HepG2 (cell line): Measurements from ENCODE around the gene SNX4. TPM values are rescaled to one million over a fixed set of nuclear protein-coding genes. Genes with fewer than 3 reads are reported as not detected.

ENCODE experiments used
- EEA1 ChIP-seq: sonication (generic); formaldehyde crosslinking; IDR thresholded peaks from 2 replicates; pipeline ENCODE4 v1.5.1; 2020; ENCODE audit warnings: mild to moderate bottlenecking, missing genetic modification reagents, borderline replicate concordance
- FOXA1 ChIP-seq, 2 experiments: fragments of 450-650 bp in 1 of 2; sonication (generic) in 1 of 2; formaldehyde crosslinking in 1 of 2; IDR thresholded peaks; 2 replicates each; pipeline versions ENCODE4 v1.4.0 to v1.6.1; 2016 to 2020; ENCODE audit warnings: missing genetic modification reagents in 1 of 2
- HNF4G ChIP-seq, 2 experiments: sonication (generic) in 1 of 2; formaldehyde crosslinking in 1 of 2; IDR thresholded peaks; 2 replicates each; pipeline versions ENCODE4 v1.4.0 to v1.6.1; 2011 to 2020; ENCODE audit warnings: borderline replicate concordance in 2 of 2, low read depth in 2 of 2, mild to moderate bottlenecking in 2 of 2, low read length in 1 of 2, missing genetic modification reagents in 1 of 2, moderate library complexity in 1 of 2
- ISL2 ChIP-seq: sonication (generic); formaldehyde crosslinking; IDR thresholded peaks from 2 replicates; pipeline ENCODE4 v1.5.0; 2020; ENCODE audit warnings: missing genetic modification reagents
- LBX2 ChIP-seq: sonication (generic); formaldehyde crosslinking; IDR thresholded peaks from 2 replicates; pipeline ENCODE4 v1.5.0; 2020; ENCODE audit warnings: missing genetic modification reagents, mild to moderate bottlenecking, borderline replicate concordance
- RAD21 ChIP-seq: fragments of 450-650 bp; formaldehyde crosslinking; IDR thresholded peaks from 2 replicates; pipeline ENCODE4 v1.5.0; 2020; ENCODE audit warnings: mild to moderate bottlenecking
- RFX3 ChIP-seq: IDR thresholded peaks from 2 replicates; pipeline ENCODE4 v1.6.1; 2016; ENCODE audit warnings: missing biosample characterization, missing genetic modification reagents
- SMC3 ChIP-seq: IDR thresholded peaks from 2 replicates; pipeline ENCODE4 v1.6.1; 2011; ENCODE audit warnings: low read length, improper control_type of control experiment
- SMYD3 ChIP-seq: sonication (generic); formaldehyde crosslinking; IDR thresholded peaks from 2 replicates; pipeline ENCODE4 v1.8.1; 2023; ENCODE audit warnings: mild to moderate bottlenecking, missing genetic modification reagents
- TEAD2 ChIP-seq: sonication (generic); formaldehyde crosslinking; IDR thresholded peaks from 2 replicates; pipeline ENCODE4 v1.9.0; 2021; ENCODE audit warnings: missing genetic modification reagents
- TOE1 ChIP-seq: sonication (generic); formaldehyde crosslinking; IDR thresholded peaks from 2 replicates; pipeline ENCODE4 v1.4.0; 2020; ENCODE audit warnings: mild to moderate bottlenecking, missing genetic modification reagents
- ZBED4 ChIP-seq: sonication (generic); formaldehyde crosslinking; IDR thresholded peaks from 2 replicates; pipeline ENCODE4 v1.4.0; 2020; ENCODE audit warnings: missing genetic modification reagents, borderline replicate concordance
- ZNF12 ChIP-seq: sonication (generic); formaldehyde crosslinking; IDR thresholded peaks from 2 replicates; pipeline ENCODE4 v1.5.0; 2020; ENCODE audit warnings: missing genetic modification reagents
- ZNF253 ChIP-seq: sonication (generic); formaldehyde crosslinking; IDR thresholded peaks from 2 replicates; pipeline ENCODE4 v1.8.0; 2022; ENCODE audit warnings: mild to moderate bottlenecking, missing genetic modification reagents, borderline replicate concordance
- ZNF567 ChIP-seq: sonication (generic); formaldehyde crosslinking; IDR thresholded peaks from 2 replicates; pipeline ENCODE4 v1.8.1; 2023; ENCODE audit warnings: mild to moderate bottlenecking, missing genetic modification reagents, borderline replicate concordance
- ZNF737 ChIP-seq: sonication (generic); formaldehyde crosslinking; IDR thresholded peaks from 2 replicates; pipeline ENCODE4 v1.5.0; 2020; ENCODE audit warnings: missing genetic modification reagents, mild to moderate bottlenecking, borderline replicate concordance
- polyA plus RNA-seq, 8 experiments: library from polyadenylated mRNA; depleted of rRNA in 3 of 8; stranded (reverse) in 7 of 8; unstranded in 1 of 8; fragments of >200 nt; fragmentation: Illumina TruSeq in 4 of 8; extraction: Trizol in 4 of 8; gene quantifications; 2 replicates each; pipeline versions ENCODE4 v1.2.1 to v1.2.3, GENCODE V29; 2011 to 2016; ENCODE audit warnings: low read depth in 4 of 8, missing spikeins in 1 of 8, mixed read lengths in 1 of 8; ENCODE audit not compliant: insufficient read depth in 1 of 8
- total RNA-seq, 5 experiments: library from RNA; depleted of rRNA; stranded (reverse); fragments of >200 nt; fragmentation: Illumina TruSeq; extraction: Trizol; gene quantifications; 2 replicates each; pipeline ENCODE4 v1.2.3, GENCODE V29; 2016; ENCODE audit warnings: low read depth in 1 of 5
- TF ChIP-seq, protein P1 (sequence below): sonication (generic); formaldehyde crosslinking; IDR thresholded peaks from 2 replicates; pipeline ENCODE4 v1.4.0; 2020; ENCODE audit warnings: low read depth, mild to moderate bottlenecking, missing genetic modification reagents
- TF ChIP-seq, protein P2 (sequence below): sonication (generic); formaldehyde crosslinking; IDR thresholded peaks from 2 replicates; pipeline ENCODE4 v1.5.1; 2020; ENCODE audit warnings: missing genetic modification reagents, mild to moderate bottlenecking, borderline replicate concordance
- TF ChIP-seq, protein P3 (sequence below): fragments of 450-650 bp; IDR thresholded peaks from 2 replicates; pipeline ENCODE4 v1.6.1; 2017; ENCODE audit warnings: mild to moderate bottlenecking

The SNX4 gene
- total and polyA plus RNA-seq, 2 of the 13 experiments (the other 11 are each of a cell fraction or from before 2014, with no cell fraction given), result 18.1 to 73.6 TPM

GRCh38 chr3:125437631-125438435 is 82.2 kb downstream of the SNX4 start (continued):
- peak; percentile 79 for TF ChIP-seq RAD21 (CRISPR knock-in tag)
- no peak for TF ChIP-seq LBX2 (CRISPR knock-in tag)
- TF ChIP-seq HNF4G (IDR thresholded peaks at IDR 0.05; ENCODE audit: borderline replicate concordance, low read depth, low read length), result peak; percentile 3; the same call in 1 of the 2 replicates
- TF ChIP-seq HNF4G (CRISPR knock-in tag; IDR thresholded peaks at IDR 0.05; ENCODE audit: borderline replicate concordance, low read depth), result no peak
- TF ChIP-seq, protein P1, sequence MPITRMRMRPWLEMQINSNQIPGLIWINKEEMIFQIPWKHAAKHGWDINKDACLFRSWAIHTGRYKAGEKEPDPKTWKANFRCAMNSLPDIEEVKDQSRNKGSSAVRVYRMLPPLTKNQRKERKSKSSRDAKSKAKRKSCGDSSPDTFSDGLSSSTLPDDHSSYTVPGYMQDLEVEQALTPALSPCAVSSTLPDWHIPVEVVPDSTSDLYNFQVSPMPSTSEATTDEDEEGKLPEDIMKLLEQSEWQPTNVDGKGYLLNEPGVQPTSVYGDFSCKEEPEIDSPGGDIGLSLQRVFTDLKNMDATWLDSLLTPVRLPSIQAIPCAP (CRISPR knock-in tag), result no peak
- TF ChIP-seq ZNF737, result no peak
- TF ChIP-seq RFX3, result no peak
- no peak for TF ChIP-seq EEA1 (CRISPR knock-in tag)
- no peak for TF ChIP-seq ZNF253 (CRISPR knock-in tag)
- TF ChIP-seq, protein P2, sequence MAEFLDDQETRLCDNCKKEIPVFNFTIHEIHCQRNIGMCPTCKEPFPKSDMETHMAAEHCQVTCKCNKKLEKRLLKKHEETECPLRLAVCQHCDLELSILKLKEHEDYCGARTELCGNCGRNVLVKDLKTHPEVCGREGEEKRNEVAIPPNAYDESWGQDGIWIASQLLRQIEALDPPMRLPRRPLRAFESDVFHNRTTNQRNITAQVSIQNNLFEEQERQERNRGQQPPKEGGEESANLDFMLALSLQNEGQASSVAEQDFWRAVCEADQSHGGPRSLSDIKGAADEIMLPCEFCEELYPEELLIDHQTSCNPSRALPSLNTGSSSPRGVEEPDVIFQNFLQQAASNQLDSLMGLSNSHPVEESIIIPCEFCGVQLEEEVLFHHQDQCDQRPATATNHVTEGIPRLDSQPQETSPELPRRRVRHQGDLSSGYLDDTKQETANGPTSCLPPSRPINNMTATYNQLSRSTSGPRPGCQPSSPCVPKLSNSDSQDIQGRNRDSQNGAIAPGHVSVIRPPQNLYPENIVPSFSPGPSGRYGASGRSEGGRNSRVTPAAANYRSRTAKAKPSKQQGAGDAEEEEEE (CRISPR knock-in tag), result no peak
- peak; percentile 98 for TF ChIP-seq ZBED4 (CRISPR knock-in tag)
- no peak for TF ChIP-seq ZNF12 (CRISPR knock-in tag)
- TF ChIP-seq FOXA1 (IDR thresholded peaks at IDR 0.05), result no peak
- TF ChIP-seq FOXA1 (CRISPR knock-in tag; IDR thresholded peaks at IDR 0.05), result no peak
- peak; percentile 89 for TF ChIP-seq SMC3
- TF ChIP-seq ISL2 (CRISPR knock-in tag), result no peak
- no peak for TF ChIP-seq SMYD3 (CRISPR knock-in tag)
- no peak for TF ChIP-seq TEAD2 (CRISPR knock-in tag)
- TF ChIP-seq TOE1 (CRISPR knock-in tag), result no peak
- TF ChIP-seq, protein P3, sequence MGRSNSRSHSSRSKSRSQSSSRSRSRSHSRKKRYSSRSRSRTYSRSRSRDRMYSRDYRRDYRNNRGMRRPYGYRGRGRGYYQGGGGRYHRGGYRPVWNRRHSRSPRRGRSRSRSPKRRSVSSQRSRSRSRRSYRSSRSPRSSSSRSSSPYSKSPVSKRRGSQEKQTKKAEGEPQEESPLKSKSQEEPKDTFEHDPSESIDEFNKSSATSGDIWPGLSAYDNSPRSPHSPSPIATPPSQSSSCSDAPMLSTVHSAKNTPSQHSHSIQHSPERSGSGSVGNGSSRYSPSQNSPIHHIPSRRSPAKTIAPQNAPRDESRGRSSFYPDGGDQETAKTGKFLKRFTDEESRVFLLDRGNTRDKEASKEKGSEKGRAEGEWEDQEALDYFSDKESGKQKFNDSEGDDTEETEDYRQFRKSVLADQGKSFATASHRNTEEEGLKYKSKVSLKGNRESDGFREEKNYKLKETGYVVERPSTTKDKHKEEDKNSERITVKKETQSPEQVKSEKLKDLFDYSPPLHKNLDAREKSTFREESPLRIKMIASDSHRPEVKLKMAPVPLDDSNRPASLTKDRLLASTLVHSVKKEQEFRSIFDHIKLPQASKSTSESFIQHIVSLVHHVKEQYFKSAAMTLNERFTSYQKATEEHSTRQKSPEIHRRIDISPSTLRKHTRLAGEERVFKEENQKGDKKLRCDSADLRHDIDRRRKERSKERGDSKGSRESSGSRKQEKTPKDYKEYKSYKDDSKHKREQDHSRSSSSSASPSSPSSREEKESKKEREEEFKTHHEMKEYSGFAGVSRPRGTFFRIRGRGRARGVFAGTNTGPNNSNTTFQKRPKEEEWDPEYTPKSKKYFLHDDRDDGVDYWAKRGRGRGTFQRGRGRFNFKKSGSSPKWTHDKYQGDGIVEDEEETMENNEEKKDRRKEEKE, result no peak
- TF ChIP-seq ZNF567 (CRISPR knock-in tag), result no peak
